ENCODE data around the gene GPR137.

DNA sequence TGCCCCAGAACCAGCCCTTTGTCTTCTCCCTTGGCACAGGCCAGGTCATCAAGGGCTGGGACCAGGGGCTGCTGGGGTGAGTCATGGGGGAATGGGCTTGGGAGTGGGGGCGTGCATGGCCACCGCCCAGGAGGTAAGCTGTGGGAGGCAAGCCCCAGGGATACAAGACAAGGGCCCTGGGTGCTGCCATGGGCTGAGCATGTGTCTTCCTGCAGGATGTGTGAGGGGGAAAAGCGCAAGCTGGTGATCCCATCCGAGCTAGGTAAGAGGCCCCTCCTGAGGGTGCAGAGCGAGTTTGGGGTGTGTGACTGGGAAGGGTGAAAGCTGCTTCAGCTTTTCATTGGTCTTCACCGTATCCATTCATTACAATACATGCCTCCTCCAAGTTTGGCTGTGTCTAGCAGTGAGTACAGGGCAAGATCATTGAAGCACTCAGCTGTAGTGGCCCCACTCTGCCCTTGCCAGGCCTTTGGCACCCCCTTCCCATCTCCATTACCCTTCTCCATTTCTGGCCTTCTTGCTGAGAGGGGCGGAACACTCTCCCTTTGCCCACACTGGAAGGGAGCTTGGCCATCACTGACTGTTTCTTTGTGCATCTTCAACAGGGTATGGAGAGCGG, 42.3 kb upstream of the GPR137 start:
- TF ChIP-seq, protein P1, sequence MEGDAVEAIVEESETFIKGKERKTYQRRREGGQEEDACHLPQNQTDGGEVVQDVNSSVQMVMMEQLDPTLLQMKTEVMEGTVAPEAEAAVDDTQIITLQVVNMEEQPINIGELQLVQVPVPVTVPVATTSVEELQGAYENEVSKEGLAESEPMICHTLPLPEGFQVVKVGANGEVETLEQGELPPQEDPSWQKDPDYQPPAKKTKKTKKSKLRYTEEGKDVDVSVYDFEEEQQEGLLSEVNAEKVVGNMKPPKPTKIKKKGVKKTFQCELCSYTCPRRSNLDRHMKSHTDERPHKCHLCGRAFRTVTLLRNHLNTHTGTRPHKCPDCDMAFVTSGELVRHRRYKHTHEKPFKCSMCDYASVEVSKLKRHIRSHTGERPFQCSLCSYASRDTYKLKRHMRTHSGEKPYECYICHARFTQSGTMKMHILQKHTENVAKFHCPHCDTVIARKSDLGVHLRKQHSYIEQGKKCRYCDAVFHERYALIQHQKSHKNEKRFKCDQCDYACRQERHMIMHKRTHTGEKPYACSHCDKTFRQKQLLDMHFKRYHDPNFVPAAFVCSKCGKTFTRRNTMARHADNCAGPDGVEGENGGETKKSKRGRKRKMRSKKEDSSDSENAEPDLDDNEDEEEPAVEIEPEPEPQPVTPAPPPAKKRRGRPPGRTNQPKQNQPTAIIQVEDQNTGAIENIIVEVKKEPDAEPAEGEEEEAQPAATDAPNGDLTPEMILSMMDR (IDR thresholded peaks at IDR 0.05): no peak
- TF ChIP-seq EZH2 (IDR thresholded peaks at IDR 0.05): no peak

All from neural progenitor cell (in vitro differentiated cells).